ENCODE measurements around the gene EXOC3.
"Not testable (repeated sequence)": the region's sequence is repeated elsewhere in the genome, so short reads cannot be mapped to it uniquely, and the experiment has no call there.

The EXOC3 gene

DNA sequence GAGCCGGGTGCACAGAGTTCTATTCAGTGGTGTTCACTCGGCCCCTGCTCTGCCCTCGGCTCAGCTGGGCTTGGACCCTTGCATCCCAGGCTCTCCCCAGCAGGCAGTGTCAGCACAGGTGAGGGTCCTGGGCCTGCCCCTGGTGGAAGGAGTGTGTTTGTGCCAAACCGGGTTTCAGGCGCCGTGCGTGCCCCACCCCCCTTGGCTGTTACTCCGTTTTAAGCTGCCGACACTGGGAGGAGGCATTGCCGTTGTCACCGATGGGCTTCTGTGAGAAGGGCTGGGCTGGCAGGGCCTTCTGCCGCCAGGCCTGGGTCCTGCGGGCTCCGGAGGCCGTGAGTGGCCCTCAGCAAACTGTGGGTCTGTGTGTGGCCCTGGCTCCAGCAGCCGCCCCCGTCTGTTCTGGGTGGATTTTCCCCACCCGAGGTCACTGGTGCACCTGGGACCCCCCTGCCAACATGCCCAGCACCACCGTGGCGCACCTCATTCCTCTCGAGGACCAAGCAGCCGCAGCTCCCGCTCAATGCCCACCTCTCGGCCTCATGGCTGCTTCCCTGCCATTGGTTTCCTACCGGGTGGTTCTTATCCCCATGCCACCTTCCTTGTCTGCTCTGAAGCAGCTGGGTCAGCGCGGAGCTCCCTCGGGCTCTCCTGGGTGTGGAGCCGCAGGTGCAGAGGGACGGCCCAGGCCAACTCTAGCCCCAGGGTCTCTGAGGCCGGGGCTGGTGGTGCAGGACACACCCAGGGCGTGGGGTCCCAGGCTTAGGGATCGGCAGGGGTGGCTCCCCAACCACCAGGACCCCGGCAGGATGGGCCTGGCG is 44.3 kb upstream of the EXOC3 start:
- no peak for DNase-seq (ENCODE audit: low read depth)
- TF ChIP-seq, protein P1, sequence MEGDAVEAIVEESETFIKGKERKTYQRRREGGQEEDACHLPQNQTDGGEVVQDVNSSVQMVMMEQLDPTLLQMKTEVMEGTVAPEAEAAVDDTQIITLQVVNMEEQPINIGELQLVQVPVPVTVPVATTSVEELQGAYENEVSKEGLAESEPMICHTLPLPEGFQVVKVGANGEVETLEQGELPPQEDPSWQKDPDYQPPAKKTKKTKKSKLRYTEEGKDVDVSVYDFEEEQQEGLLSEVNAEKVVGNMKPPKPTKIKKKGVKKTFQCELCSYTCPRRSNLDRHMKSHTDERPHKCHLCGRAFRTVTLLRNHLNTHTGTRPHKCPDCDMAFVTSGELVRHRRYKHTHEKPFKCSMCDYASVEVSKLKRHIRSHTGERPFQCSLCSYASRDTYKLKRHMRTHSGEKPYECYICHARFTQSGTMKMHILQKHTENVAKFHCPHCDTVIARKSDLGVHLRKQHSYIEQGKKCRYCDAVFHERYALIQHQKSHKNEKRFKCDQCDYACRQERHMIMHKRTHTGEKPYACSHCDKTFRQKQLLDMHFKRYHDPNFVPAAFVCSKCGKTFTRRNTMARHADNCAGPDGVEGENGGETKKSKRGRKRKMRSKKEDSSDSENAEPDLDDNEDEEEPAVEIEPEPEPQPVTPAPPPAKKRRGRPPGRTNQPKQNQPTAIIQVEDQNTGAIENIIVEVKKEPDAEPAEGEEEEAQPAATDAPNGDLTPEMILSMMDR (IDR thresholded peaks at IDR 0.05; ENCODE audit: control insufficient read depth, extremely low read depth, insufficient read depth) = no peak
- H3K4me3 ChIP-seq (ENCODE audit: low read depth, low read length) = no peak overlapping the region

DNA sequence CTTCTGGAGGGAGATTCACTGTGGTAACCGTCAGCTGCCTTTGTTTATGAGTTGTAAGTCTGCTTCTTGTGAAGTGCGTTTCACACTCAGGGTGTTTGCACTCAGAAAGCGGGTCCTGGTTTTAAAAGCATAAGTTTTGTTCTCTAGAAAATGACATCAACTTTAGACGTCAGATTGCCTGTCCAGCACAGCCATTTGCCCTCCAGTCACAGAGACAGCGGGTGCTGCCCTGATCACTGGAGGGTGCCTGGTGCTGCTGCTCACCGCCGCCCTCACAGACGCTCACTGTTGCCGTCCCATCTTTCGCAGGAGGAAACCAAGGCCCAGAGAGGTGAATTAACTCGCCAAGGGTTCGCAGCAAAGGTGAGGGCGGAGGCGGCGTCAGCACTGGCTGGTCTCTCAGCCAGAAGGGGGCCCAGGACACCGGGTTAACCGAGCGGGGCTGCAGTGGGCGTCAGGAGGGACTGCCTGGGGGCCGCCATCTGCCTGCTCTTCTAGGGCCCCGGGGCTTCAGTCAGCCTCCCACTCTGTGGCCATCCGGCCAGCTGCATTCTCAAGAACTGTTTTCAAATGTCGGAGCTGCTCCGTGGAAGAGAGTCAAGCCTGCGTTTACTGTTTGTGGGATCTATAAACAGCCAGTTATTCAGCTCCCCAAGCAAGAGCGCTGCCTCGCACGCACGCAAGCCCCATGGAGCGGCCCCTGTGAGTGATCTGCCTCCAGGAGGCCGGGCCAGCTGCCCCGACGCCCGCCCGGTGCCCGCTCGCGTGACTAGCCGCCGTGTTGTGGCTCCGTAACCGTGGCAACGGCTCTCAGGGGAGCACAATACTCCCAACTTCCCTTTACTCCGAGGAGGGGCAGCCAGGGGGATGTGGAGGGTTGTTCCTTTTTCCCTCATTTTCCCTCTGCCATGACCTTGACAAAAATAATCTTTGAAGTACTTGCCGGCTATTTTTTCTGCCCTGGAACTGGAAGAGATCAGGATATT is 43.4 kb upstream of the EXOC3 start:
- TF ChIP-seq, protein P1 (IDR thresholded peaks at IDR 0.05; ENCODE audit: control insufficient read depth, extremely low read depth, insufficient read depth) = no peak
- DNase-seq (ENCODE audit: low read depth) = no peak
- no peak overlapping the region for H3K4me3 ChIP-seq (ENCODE audit: low read depth, low read length)

DNA sequence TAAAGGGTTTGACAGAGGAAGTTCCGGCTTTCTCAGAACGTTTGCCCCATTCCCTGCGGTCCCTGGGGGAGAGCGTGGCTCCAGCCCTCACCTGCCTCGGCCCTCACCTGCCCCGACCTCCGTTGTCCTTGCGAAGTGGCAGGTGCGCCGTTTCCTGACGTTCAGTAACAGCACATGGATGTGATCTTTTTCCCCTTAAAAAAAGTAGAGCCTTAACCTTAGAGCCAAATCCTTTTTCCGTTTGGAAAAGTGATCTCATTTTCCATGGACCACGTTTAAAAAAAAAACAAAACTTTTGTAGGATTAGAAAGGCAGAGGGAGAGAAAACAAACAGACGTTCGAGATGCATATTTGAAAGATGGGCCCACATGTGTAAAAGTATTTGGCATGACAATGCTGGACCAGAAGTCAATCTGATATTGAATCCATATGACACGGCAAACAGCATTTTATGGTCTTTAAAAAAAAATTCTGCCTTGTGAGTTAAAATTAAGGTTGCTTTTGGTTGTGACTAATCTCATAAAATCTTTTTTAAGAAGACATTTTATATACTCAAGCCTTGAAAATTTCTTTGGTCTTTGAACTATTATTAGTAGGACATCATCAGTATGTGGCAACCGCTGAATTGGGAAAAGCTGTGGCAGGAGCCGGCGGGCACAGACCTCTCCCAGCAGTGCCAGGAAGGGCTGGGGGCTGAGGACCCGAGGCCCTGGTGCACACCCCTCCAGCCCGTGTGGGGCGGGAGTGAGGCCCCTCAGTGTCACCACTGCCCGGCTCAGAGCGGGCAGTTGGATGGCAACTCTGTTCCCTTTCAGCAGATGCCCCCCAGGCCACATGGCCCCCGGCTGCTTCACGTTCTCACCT is 42.5 kb upstream of the EXOC3 start:
- no peak for DNase-seq (ENCODE audit: low read depth)
- H3K4me3 ChIP-seq (ENCODE audit: low read depth, low read length) = no peak overlapping the region
- TF ChIP-seq, protein P1 (IDR thresholded peaks at IDR 0.05; ENCODE audit: control insufficient read depth, extremely low read depth, insufficient read depth) = no peak

DNA sequence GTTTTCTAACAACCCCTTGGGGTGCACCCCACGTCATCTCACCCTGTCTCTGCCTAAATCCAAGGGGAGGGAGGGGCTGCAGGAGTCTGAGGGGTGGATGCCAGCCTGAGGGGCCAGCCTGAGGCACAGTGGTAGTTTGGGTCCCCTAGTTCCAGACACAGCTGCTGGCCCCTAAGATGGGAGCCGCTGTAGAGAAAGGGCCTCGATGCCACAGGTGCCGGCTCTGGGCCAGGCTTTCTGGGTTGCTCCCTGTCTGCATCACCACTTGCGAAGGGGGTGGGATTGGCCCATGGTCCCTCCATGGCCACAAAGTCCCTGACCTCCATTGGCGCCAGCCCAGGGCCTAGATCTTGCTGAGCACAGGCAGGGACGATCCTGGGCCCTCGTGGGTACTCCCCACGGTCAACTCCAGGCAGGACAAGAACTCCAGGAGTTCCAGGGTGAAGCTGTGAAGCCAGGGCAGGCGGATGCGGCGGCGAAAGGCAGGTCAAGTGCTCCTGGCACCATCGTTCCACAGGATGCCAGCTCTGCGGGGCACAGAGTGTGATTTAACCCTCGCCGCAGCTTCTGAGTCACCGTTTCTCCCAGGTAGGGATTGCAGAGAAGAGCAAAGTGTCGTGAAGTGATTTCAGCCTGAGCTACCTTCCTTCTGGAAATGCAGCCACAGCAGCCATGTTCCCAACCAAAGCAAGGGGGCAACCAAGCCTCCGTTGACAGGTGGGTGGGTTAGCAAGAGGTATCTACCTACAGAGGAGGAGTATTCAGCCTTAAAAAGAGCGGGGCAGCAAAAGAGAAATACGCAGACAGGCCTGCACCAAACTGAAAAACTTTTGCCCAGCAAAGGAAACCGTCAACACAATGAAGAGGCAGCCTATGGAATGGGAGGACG is 41.6 kb upstream of the EXOC3 start:
- no peak for DNase-seq (ENCODE audit: low read depth)
- no peak overlapping the region for H3K4me3 ChIP-seq (ENCODE audit: low read depth, low read length)
- TF ChIP-seq, protein P1 (IDR thresholded peaks at IDR 0.05; ENCODE audit: control insufficient read depth, extremely low read depth, insufficient read depth) = no peak

DNA sequence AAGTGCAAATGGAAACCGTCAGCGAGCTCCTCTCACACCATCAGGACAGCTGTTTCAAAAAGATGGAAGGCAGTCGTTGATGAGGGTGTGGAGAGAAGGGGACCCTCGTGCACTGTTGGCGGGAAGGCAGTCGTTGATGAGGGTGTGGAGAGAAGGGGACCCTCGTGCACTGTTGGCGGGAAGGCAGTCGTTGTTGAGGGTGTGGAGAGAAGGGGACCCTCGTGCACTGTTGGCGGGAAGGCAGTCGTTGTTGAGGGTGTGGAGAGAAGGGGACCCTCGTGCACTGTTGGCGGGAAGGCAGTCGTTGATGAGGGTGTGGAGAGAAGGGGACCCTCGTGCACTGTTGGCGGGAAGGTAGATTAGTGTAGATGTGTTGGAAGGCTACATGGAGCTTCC is 40.8 kb upstream of the EXOC3 start:
- not testable (repeated sequence) for DNase-seq (ENCODE audit: low read depth); H3K4me3 ChIP-seq (ENCODE audit: low read depth, low read length)

DNA sequence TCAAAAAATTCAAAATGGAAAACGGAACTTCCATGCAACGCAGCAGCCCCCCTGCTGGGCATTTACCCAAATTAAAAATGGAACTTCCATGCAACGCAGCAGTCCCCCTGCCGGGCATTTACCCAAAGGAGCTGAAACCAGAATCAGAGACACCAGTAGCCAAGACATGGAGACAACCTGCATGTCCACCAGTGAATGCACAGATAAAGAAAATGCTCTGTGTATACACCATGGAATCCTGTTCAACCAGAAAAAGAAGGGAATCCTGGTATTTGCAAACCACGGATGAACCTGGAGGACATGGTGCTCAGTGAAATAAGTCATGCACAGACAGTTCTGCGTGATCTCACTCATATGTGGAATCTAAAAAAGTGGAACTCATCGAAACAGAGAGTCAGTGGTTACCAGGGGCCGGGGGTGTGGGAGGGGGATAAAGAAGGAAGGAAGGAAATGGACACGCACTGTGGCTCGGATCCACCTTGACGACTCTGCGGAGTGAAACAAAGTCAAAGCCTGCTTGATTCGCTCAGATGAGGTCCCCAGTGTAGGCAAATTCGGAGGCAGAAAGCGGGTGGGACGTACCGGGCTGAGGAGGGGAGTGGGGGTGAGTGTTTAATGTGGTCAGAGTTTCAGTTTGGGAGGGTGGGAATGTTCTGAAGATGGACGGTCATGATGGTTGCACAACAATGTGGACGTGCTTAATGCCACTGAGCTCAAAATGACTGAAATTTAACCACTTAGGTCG is 40.2 kb upstream of the EXOC3 start:
- DNase-seq (ENCODE audit: low read depth) = no peak
- H3K4me3 ChIP-seq (ENCODE audit: low read depth, low read length) = no peak overlapping the region
- TF ChIP-seq, protein P1 (IDR thresholded peaks at IDR 0.05; ENCODE audit: control insufficient read depth, extremely low read depth, insufficient read depth) = no peak
